Hepatocyte (in vitro differentiated cells): ENCODE data around the gene AJUBA. TPM values are rescaled to one million over a fixed set of nuclear protein-coding genes. Genes with fewer than 3 reads are reported as not detected.
A peak's percentile ranks its signal among the peaks of the same experiment; 100 is the strongest.
"Not testable (repeated sequence)": the region's sequence is repeated elsewhere in the genome, so short reads cannot be mapped to it uniquely, and the experiment has no call there.

ENCODE experiments used
- DNase-seq: peaks from one replicate; pipeline ENCODE4 v3.0.0-alpha.2; 2016; ENCODE audit warnings: low spot score
- H2AFZ ChIP-seq: fragments of 200-600 bp; sonication (generic); 2 replicates; pipeline ENCODE4 v1.6.0; 2016; ENCODE audit warnings: antibody characterized with exemption, mild to moderate bottlenecking
- H3K27ac ChIP-seq: fragments of 200-600 bp; sonication (generic); 2 replicates; pipeline ENCODE4 v1.5.1; 2016; ENCODE audit warnings: mild to moderate bottlenecking
- H3K27me3 ChIP-seq: fragments of 200-600 bp; sonication (generic); 2 replicates; pipeline ENCODE4 v1.6.1; 2016
- H3K36me3 ChIP-seq: fragments of 200-600 bp; sonication (generic); replicated peaks from 2 replicates; pipeline ENCODE4 v1.5.1; 2016; ENCODE audit warnings: low read depth; ENCODE audit not compliant: insufficient read depth
- H3K4me1 ChIP-seq: fragments of 200-600 bp; sonication (generic); 2 replicates; pipeline ENCODE4 v1.5.1; 2016; ENCODE audit warnings: mild to moderate bottlenecking, moderate library complexity; ENCODE audit not compliant: insufficient read depth
- H3K4me2 ChIP-seq: fragments of 200-600 bp; sonication (generic); 2 replicates; pipeline ENCODE4 v1.6.0; 2016
- H3K4me3 ChIP-seq: fragments of 200-600 bp; sonication (generic); 2 replicates; pipeline ENCODE4 v1.5.1; 2016; ENCODE audit warnings: mild to moderate bottlenecking
- H3K79me2 ChIP-seq: fragments of 200-600 bp; sonication (generic); 2 replicates; pipeline ENCODE4 v1.6.0; 2017; ENCODE audit warnings: mild to moderate bottlenecking
- H3K9me2 ChIP-seq: fragments of 200-600 bp; sonication (generic); replicated peaks from 2 replicates; pipeline ENCODE4 v1.6.0; 2017; ENCODE audit warnings: mild to moderate bottlenecking; ENCODE audit not compliant: insufficient read depth
- H3K9me3 ChIP-seq: fragments of 200-600 bp; sonication (generic); 2 replicates; pipeline ENCODE4 v1.5.1; 2016; ENCODE audit warnings: low read depth, mild to moderate bottlenecking
- H4K20me1 ChIP-seq: fragments of 200-600 bp; sonication (generic); 2 replicates; pipeline ENCODE4 v1.6.0; 2016; ENCODE audit warnings: mild to moderate bottlenecking; ENCODE audit not compliant: insufficient read depth, poor library complexity, severe bottlenecking
- CTCF ChIP-seq: fragments of 200-600 bp; sonication (generic); IDR thresholded peaks from 2 replicates; pipeline ENCODE4 v1.5.1; 2016; ENCODE audit warnings: antibody characterized with exemption, mild to moderate bottlenecking; ENCODE audit not compliant: poor library complexity
- EZH2 ChIP-seq: fragments of 200-600 bp; sonication (generic); IDR thresholded peaks from 2 replicates; pipeline ENCODE4 v1.6.1; 2016; ENCODE audit warnings: antibody characterized with exemption, mild to moderate bottlenecking, borderline replicate concordance
- EZH2phosphoT487 ChIP-seq: fragments of 200-600 bp; sonication (generic); IDR thresholded peaks from one replicate; pipeline ENCODE4 v1.6.1; 2018; ENCODE audit warnings: antibody characterized with exemption, mild to moderate bottlenecking, low read depth, moderate library complexity; ENCODE audit not compliant: unreplicated experiment, severe bottlenecking
- WGBS: methylation state at CpG from one replicate; pipeline ENCODE4 v1.1.6; 2016; ENCODE audit warnings: low lambda C conversion rate; ENCODE audit errors: missing lambda C conversion rate; 5-methylcytosine and 5-hydroxymethylcytosine counted together
- polyA plus RNA-seq: library from polyadenylated mRNA; unstranded; fragments of >200 nt; fragmentation: Nextera tagmentation; extraction: Ambion mirVana; gene quantifications from 2 replicates; pipeline ENCODE4 v1.2.1, GENCODE V29; 2016
- total RNA-seq: library from RNA; depleted of rRNA; stranded (reverse); fragments of >200 nt; gene quantifications from 2 replicates; pipeline ENCODE4 v1.2.3, GENCODE V29; 2014

The AJUBA gene
- total and polyA plus RNA-seq, 2 experiments from 2014 or later = 43.2 to 80.8 TPM

- H3K27ac ChIP-seq = peak overlapping the region; percentile 99
- no peaks in the 10 kb centered on the region for H3K36me3 ChIP-seq
- no peaks in the 10 kb centered on the region for H3K9me3 ChIP-seq
- no peaks in the 10 kb centered on the region for H3K27me3 ChIP-seq
- no peaks in the 10 kb centered on the region for H3K9me2 ChIP-seq
- H2AFZ ChIP-seq = peak overlapping the region; percentile 95
- peaks cover 10% of the 10 kb centered on the region for H3K4me1 ChIP-seq
- H3K79me2 ChIP-seq = no peaks in the 10 kb centered on the region
- H3K4me2 ChIP-seq = peak overlapping the region; percentile 79
- TF ChIP-seq CTCF = no peak
- no peak for TF ChIP-seq EZH2
- no peak for TF ChIP-seq EZH2phosphoT487
- H4K20me1 ChIP-seq = no peaks in the 10 kb centered on the region
- DNase-seq = peak; percentile 37
- H3K4me3 ChIP-seq = peak overlapping the region; percentile 91
- 17% methylated on average over 19 of the region's 19 CpGs for WGBS
Observed at GRCh38 chr14:22955702-22956569, 26.4 kb downstream of the AJUBA start.

- H3K4me3 ChIP-seq = no peak overlapping the region
- no peaks in the 10 kb centered on the region for H3K79me2 ChIP-seq
- H3K27ac ChIP-seq = no peak overlapping the region
- DNase-seq = no peak
- H3K36me3 ChIP-seq = no peaks in the 10 kb centered on the region
- H2AFZ ChIP-seq = no peak overlapping the region
- H3K9me3 ChIP-seq = no peaks in the 10 kb centered on the region
- no peaks in the 10 kb centered on the region for H4K20me1 ChIP-seq
- TF ChIP-seq EZH2 (no peak), EZH2phosphoT487 (no peak), CTCF (no peak)
- H3K9me2 ChIP-seq = no peaks in the 10 kb centered on the region
- 95% methylated on average over 1 of the region's 1 CpG for WGBS
- peaks cover 10% of the 10 kb centered on the region for H3K4me1 ChIP-seq
- H3K4me2 ChIP-seq = no peak overlapping the region
- no peaks in the 10 kb centered on the region for H3K27me3 ChIP-seq
Observed at GRCh38 chr14:22952418-22952817, 29.9 kb downstream of the AJUBA start.

DNA sequence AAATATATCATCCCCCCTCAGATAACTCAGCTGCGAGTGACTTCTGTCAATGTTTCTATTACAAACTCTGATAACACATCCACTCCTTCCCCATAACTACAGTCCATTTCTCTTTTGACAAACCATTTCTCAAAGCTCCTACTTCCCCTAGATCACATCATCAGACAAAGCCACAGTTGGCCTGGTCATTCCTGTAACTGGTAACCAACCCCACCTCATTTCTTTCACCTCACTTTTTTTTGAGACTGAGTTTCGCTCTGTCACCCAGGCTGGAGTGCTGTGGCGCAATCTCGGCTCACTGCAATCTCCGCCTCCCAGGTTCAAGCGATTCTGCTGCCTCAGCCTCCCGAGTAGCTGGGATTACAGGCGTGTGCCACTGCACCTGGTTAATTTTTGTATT is 30.6 kb downstream of the AJUBA start:
- not testable (repeated sequence) for H3K4me3 ChIP-seq, H4K20me1 ChIP-seq, H3K27ac ChIP-seq, H3K9me2 ChIP-seq, H3K27me3 ChIP-seq, H3K4me2 ChIP-seq, DNase-seq, H2AFZ ChIP-seq, H3K9me3 ChIP-seq, H3K4me1 ChIP-seq, H3K36me3 ChIP-seq, H3K79me2 ChIP-seq
- 97% methylated on average over 8 of the region's 8 CpGs for whole genome bisulfite sequencing

- Histone ChIP-seq H2AFZ (no peak overlapping the region), H3K9me2 (no peaks in the 10 kb centered on the region), H3K27me3 (no peaks in the 10 kb centered on the region), H3K27ac (no peak overlapping the region), H4K20me1 (no peaks in the 10 kb centered on the region), H3K79me2 (no peaks in the 10 kb centered on the region), H3K4me3 (no peak overlapping the region), H3K4me1 (no peaks in the 10 kb centered on the region), H3K36me3 (no peaks in the 10 kb centered on the region), H3K4me2 (no peak overlapping the region), H3K9me3 (no peaks in the 10 kb centered on the region)
- WGBS = 83% methylated on average over 3 of the region's 3 CpGs
- TF ChIP-seq EZH2 (no peak), CTCF (no peak), EZH2phosphoT487 (no peak)
- no peak for DNase-seq
Observed at GRCh38 chr14:22945642-22946041, 36.7 kb downstream of the AJUBA start.
